GM19395 (cell line): ENCODE results near the gene TIMM17A.
"Not testable (repeated sequence)": the region's sequence is repeated elsewhere in the genome, so short reads cannot be mapped to it uniquely, and the experiment has no call there.

Experiments used
- ATAC-seq: cut with Tn5 transposase; IDR thresholded peaks from one replicate; pipeline ENCODE4 v1.9.1; 2021; ENCODE audit warnings: mild to moderate bottlenecking, moderate library complexity; ENCODE audit not compliant: unreplicated experiment

Gene TIMM17A

DNA sequence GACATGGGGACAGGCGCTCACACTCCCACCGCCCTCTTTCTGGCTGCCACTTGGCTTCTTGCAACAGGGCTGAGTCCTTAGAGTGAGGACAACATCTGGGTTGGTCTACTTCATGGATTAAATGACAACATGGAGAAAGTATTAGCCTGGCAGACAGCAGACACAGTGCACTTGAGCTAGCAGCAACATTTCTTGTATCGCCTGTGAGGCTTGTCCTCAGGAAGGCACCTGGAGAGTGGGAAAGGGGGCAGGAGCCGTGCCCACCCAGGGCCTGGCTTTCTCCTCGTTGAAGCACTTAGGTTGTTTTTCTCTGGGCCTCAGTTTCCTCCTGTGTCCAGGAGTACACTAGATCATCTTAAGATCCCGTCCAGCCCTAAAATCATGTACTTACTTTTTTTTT lies 58.8 kb downstream of the TIMM17A start:
- no peak for ATAC-seq

GRCh38 chr1:202014915-202015661 lies 59.8 kb downstream of the TIMM17A start:
- ATAC-seq = no peak

- ATAC-seq = no peak
Measured at GRCh38 chr1:202015662-202015937, 60.3 kb downstream of the TIMM17A start.

- no peak for ATAC-seq
Measured at GRCh38 chr1:202016022-202016810, 60.9 kb downstream of the TIMM17A start.

DNA sequence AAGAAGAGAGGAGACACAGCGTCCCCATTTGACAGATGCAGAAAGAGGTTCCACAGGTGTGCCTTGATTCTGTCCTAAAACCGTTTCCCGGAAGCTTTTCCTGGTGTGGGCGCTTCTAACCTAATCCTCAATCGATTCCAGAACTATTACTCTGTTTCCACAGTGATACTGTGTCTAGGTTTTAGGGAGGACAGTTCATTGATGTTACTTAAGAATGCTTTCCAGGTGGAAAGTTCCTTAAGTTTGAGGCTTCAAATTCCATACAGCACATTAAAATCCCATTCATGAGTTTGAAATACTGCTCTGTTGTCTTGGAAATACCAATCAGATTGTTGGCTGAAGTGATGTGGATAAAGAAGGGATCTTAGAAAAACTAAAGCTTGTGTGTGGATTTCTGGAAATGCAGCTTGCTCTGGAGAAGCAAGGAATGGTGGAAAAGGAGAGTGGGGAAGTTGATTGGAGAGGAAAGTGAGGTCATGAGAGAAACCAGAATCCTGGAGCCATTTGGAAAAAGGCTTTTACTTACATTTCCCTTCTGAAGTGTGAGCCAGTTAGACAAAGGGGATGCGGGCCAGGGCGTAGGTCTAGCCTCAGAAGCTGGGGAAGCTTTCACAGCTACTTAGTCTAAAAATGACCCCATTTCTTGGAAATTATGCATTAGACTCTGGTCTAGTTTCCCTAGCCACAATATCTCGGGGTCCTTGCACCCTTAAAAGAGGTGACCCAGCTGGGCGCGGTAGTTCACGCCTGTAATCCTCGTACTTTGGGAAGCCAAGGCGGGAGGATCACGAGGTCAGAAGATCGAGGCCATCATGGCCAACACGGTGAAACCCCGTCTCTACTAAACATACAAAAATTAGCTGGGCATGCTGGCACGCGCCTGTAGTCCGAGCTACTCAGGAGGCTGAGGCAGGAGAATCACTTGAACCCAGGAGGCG lies 61.8 kb downstream of the TIMM17A start:
- no peak for ATAC-seq

DNA sequence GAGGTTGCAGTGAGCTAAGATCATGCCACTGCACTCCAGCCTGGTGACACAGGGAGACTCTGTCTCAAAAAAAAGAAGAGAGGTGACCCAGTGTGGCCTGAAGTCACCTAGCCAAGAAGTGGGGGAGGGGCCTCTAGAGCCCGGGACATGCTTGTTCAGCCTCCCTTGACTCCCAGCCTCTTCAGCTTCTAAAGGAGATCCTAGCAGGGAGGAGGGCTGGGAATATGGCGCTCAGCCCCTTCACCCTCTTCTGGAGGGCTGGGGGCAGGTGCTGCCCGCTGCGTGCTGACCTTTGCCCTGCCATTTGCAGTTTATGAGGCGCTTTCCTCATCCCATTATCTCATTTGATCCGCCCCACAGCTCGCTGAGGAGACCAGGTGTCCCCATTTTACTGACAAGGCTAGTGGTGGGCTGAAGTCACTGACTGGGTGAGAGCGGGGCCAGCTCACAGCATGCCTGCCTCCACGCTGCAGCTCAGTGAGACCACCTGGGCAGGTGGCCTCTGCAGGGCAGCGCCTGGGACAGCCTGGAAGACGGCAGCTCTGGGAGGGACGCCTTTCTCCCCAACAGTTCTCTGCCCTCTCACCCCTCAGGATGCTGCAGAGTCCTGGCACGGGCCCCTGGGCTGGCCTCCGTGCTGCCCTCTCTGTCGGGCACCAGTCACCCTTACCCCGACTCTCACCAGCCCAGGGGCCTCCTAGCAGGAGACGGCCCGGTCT lies 62.6 kb downstream of the TIMM17A start:
- no peak for ATAC-seq

DNA sequence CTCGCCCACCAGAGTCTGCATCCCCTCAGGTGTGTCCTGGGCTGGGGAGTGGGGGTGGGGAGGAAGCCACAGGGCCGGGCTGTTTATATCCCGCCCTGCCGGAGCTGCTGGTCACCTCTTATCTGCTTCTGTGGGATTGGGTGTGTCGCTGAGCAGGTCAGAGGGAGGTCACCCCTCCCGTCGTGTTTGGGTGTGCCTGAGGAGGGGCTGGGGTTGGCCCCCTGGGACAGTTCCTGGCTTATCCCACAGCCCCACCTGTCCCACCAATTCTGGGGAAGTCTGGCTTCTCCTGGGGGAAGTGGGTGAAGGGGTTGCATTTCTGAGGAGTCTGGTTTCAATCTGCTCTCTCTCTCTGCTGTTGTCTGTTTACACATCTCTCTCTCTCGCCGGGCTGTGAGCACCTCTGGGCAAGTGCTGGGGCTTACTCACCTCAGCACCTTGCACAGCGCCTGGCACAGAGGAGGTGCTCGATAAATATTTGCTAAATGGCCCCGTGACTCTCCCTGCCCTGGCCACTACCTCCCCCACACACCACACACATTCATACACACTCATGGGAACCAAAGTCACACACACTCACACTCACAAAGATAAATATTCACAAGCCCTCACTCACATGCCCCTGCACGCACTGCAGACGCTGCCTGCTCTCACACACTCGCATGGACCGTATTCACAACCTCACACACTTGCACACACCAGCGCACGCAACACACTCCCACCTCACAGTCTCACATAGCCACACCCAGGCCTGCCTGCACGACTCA lies 63.3 kb downstream of the TIMM17A start:
- no peak for ATAC-seq

- not testable (repeated sequence) for ATAC-seq
Measured at GRCh38 chr1:202019235-202019558, 63.9 kb downstream of the TIMM17A start.
